GM21515 (cell line): Measurements from ENCODE around the gene PRDM11.

Experiments
- ATAC-seq: cut with Tn5 transposase; IDR thresholded peaks from one replicate; pipeline ENCODE4 v1.9.1; 2021; ENCODE audit not compliant: unreplicated experiment

The PRDM11 gene

DNA sequence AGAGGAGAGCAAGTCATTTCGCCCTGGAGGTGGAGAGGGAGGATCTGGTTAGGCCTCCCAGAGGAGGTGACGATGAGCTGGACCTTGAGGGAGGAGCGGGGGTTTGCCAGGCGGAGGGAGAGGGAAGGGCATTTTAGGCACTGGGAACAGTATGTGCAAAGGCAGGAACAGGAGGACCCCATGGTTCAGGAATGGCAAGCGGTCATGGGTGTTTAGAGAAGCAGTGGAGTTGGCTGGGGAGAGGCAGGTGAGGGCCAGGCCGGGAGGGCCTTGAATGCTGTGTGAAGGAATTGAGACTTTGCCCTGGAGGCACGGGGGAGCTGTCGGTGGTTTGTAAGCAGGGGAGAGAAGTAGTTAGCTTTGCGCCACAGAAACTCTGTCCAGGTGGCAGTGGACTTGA, 10.3 kb downstream of the PRDM11 start:
- no peak for ATAC-seq

DNA sequence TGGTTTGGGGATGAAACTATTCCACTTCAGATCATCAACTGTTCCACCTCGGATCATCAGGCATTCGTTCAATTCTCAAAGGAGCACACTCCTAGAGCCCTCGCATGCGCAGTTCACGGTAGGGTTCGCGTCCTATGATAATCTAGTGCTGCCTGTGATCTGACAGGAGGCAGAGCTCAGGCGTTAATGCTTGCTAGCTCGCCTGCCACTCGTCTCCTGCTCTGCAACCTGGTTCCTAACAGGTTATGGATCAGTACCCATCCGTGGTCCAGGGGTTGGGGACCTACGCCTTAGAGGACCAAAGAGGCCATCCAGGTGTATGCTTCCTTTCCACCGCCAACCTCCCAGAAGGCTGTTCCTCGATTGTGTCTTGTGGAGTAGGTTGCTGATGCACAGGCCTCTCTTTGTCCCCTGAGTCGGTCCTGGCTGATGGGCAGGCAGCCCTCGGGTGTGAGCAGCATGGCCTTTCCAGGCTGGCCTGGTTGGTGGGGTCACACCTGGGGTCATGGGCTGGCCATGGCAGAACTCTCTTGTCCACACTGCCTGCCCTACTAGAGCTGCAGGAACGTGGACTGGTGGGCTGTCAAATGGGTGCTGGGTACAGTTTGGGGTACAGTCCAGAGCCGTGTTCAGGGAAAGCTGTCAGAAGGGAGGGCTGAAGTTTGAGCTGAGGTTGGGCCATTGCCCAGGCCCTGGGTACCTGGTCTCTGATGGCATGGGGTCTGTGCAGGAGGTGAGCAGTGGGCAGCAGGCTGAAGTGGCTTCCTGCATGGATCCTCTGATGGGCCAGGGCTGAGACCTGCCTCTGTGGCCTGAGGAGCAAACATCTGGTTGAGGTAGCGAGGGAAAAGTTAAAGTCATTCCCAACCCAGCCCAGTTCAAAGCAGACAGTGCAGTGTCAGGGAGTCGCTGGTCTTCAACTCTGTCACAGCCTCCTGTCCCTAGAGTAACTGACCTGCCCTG, 11.1 kb downstream of the PRDM11 start:
- no peak for ATAC-seq

DNA sequence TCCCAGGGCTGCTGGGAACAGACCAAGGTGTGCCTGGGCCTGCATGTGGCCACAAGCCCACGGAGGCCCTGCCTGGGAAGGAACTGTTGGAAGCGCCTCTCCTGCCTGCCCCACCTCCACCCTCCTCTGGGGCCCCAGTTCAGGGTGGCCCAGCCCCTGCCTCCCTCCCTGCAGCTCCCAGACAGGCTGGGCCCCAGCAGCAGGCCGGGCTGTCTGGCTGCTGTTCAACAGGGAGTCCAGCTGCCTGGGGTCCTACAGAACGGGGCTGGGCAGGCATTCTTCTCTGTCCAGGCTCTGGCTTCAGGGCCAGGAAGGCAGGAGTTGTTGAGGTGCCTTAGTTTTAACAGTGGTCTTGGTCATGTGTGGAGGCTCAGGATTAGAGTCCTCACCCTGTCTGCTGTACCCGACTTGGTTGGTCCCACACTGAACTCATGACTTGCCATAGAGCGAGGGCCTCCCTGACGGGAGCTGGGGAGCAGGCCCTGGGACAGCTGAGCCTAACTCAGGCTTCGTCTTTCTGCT, 11.8 kb downstream of the PRDM11 start:
- ATAC-seq: no peak

DNA sequence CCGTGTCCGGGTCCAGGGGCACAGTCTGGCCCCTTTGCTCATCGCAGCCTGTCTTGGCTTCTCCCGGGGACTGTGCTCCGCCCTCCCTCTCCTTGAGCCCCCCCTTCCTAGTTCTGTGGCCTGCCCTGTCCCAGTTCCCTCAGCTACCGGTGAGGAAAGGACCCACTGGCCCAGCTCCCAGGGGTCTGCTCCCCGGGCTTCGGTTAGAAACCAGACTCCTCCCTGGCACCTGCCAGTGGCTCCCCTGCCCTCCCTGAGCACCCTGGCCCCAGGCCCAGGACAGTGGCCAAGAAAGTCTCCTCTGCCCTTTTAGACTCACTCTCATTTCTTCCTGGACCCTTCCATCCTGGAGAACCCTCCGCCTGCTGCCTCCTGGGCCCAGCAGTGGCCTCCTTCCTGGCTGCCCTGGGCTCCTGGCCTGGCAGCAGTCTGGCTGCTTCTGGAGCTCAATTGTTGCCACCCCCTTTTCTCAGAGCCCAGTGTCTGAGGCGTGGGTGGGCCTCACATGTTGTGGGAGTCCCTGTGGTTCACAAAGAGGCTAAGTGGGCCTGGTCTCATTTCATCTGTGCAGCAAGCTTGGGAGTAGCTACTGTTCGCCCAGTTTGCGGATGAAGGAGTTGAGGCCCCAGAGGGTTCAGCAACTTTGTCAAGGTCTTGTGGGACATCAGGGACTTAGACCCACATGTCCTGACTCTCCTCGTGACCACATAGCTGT, 12.6 kb downstream of the PRDM11 start:
- no peak for ATAC-seq

DNA sequence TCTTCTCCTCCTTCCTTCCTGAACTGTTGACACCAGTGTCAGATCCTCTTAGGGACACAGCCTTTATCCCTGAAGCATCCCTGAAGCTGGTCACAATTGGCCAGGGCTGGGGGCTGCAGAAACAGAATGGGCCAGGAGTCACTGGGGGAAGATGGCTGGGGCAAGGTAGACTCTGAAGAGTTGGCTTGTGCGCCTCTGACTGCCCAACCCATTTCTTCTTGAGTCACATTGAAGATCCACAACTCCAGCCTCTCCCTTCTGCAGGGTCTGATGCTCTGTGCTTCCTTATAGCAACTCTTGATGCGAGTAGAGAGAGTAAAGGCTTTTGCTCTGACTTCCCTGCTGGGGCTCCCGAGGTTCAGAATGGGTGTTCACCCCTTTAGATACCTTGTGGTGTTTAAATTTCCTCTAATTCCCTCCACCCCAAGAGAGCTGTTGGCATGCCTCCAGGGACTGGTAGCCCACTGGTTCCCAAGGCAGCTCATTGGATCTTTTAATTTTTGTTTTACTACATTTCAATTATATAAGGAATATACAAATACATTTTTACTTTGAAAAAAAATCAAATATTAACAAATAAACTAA, 13.4 kb downstream of the PRDM11 start:
- no peak for ATAC-seq

DNA sequence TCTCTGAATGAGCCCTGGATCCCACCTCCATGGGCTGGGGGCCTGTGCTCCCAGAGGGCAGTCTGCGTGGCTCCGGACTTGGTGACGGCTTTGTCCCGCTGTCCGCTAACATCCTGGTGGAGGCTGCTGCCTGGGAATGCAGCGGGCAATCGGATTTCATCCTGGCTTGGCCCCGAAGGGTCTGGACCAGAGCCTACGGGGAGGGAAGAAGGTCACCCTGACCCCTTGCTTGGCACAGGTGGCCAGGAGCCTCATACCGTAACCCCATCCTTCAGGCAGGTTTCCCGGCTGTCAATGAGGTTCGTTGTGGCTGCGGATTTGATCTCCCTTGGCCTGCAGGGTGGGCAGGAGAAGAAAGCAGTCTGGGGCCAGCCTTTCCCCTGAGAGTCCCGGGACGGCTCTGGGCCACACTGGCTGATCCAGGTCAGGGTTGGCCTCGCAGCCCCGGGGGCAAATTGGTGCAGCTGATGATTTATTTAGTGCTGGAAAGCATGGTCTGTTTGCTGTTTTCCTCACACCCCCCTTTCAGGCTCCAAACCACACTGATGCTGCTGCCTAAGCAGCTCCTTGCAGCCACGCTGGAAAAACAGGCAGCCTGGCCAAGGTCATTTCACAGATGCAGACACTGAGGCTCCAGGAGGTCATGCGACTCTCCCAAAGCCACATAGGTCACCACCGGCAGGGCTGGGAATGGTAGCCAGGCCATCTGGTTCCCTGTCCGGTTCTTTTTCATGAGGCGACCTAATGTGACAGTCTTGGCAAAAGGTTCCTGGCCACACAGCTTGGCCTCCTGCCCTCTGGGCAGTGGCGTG, 15.0 kb downstream of the PRDM11 start:
- ATAC-seq: no peak

DNA sequence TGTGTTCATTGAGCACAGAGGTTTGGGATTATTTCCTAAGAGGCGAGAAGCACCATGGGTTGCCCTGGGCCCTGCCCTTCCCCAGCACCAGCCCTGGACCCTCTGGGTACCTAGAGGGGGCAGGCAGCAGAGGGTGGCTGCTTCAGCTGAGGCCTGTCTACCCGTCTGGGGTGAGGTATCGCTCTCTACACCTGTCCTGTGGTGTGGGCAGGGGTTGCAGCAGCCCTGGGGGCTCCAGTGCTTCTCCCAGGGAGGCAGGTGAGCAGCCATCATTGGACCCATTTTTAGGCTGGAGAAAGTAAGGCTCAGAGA, 15.6 kb downstream of the PRDM11 start:
- no peak for ATAC-seq

DNA sequence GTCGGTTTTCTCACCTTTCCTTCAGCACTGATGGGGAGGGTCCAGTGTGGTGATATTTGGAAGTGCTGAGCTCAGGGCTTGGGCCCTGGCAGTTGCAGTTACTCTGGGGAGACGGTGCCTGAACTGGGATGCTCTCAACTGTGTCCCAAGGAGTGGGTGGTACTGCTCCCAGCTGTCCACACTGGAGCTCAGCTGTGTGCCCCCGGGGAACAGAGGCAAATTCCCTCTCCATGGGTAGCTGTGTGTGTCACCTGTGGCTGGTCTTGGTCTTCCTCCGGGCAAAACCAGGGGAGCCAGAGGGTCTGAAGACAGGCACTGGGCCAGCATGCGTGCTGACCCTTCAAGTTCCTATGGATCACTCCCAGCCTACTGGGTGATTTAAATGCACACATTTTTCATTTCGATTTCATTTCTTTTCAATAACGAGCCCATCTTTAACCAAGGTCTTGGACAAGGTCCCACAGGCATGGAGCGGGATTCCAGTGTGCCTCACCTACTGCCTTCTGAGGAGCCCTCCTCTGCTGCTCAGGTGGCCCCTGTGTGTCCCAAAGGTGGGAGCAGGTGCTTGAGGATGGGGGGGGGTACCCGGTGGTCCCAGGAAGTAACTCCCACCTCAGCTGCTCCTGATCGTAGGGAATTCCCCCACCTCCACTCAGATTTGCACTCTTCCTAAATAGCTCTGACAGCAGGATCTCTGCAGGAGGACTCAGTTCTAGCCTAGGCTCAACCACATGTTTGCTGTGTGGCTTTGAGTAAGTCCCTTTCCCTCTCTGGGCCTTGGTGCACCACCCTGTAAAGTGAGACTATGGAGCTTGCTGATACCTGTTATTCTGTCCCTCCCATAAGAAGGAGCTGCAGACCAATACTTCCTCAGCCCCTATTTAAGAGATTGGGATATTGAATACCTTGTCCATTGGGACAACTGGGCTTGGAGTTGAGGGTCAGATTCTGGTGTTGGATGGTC, 16.8 kb downstream of the PRDM11 start:
- ATAC-seq: no peak

DNA sequence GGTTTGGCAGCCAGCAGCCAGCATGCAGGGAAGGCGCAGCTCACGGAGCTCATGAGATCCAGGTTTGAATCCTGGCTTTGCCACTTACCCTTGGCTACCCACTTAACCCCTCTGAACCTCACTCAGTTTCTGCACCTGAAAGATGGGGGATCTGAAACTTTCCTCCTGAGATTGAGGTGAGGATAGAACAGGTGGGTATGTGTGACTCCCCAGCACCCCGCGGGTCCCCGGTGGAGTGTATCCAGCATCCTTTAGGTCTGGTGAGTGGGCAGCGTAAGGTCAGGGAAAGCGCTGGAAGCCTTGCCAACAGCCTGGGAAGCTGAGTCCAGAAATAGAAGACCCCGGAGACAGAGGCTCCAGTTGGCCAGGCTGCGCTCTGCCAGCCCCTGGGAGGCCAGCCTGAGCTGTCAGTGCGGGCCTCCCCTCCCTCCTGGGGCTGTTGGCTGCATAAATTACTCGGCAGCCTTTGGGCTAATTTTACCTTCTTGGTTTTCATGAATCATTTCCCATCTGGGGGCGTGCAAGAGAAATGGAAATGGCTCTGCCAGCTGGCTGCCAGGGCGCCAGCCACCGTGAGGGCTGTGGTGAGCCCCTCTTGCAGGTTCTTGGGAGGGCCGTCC, 17.6 kb downstream of the PRDM11 start:
- ATAC-seq: no peak

DNA sequence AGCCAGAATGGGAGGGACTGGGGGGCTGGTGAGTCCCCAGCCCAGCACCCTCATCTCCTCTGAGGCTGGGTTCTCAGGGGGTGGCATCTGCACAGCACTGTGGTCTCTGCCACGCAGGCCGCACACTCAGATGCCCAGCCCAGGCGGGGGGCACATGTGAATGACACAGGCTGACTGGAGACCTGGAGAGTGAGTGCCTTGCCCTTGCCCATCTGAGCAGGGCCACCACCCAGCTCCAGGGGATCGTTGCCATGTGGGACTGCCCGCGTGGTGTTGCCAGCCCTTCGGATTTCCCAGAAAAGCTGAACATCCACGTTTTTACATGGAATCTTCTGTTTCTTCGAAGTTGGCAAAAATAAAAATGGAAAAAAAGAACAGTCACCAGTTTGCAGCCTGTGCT, 18.9 kb downstream of the PRDM11 start:
- ATAC-seq: no peak

DNA sequence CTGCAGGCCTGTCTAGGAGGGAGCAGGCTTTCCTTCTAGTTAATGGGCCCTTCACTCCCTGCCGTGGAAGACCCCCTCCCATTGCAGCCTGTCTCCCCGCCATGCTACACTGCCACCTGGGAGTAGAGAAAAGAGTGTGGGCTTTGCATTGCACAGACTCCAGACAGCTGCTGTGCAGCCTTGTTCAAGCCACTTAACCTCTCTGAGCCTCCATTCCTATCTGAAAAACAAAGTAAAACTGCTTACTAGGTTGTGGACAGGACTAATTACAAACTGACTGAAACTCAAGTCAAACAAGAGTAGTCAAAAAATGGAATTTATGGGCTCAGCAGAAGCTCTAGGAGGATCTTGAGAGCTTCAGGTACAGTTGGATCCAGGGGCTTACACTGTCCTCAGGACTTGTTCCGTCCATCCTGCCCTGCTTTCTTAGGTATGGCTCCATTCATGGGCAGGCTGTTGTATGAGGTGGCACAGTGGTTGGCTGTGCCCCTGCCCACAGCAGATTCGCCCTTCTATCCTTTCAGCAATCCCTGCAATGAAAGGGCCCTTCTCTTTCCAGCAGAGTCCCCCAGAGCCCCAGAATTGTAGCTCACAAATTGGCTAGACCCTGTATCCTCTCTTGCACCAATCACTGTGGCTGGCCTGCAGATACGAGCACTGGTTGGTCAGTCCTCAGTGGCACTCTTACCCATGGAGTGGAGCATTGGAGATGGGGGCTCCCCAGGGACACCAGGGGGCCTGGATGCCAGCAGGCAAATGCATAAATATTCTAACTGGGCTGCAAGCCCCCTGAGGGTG, 19.6 kb downstream of the PRDM11 start:
- ATAC-seq: no peak

DNA sequence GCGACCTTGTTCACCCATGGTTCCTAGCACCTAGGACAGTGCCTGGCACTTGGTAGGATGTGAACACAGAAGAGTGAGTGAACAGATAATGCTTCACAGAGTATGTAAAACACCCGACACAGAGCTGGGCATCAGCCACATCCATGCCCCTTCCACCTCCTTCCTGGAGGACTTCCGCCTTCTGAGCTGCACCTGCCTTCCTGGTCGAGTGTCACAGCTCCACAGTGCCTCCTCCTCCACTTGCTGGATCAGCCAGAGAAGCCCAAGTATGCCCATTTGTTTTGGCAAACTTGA, 20.1 kb downstream of the PRDM11 start:
- ATAC-seq: no peak

DNA sequence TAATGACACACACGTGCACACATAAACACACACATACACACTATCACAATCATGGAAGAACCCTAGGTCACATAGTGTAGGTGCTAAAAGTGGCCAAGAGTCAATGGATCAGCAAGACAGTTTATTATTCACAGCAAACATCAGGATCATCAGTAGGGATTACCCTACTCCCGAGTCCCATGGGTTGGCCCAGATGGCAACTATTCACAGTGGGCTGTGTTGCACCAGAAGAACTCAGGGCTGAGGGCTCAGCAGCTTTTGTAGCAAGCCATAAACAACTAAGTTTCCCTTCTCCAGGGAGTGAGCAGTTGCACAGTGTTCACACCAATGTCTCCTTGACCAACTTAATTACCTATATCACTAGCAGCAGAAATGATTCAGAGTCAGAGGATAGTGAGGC, 20.8 kb downstream of the PRDM11 start:
- no peak for ATAC-seq

DNA sequence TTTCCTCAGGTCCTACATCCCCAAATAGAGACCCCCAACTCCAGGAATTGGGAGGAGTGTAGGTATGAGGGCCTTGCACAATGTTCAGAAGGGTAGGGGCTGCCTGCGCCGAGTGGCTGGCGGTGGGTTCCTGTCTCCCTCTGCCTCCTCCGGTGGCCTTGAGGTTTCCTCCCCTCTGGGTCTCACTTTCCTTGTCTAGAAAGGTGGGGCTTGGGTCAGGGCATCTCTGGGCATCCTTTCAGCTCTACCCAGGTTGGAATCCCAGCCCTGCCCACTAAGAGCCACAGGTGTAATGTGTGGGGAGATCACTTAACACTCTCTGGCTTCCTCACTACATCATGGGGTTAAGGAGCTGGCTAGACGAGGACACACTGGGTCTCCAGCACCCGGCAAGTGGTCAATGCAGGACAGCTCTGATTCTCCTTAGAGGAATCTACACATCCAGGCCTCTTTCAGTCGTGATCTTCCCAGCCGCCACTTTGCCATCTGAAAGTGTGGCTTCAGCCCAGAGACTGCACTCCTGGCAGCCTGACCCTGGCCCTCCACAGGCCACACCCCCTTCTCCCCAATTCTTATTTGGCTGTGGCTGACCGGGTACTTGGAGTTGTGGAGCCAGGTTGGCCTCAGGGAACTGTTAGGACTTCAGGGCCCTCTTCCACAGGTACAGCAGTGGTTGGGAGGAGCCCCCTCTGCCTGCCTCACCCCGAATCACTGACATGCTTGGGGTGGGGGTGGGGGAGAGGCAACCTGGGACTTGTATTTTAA, 22.1 kb downstream of the PRDM11 start:
- ATAC-seq: no peak

DNA sequence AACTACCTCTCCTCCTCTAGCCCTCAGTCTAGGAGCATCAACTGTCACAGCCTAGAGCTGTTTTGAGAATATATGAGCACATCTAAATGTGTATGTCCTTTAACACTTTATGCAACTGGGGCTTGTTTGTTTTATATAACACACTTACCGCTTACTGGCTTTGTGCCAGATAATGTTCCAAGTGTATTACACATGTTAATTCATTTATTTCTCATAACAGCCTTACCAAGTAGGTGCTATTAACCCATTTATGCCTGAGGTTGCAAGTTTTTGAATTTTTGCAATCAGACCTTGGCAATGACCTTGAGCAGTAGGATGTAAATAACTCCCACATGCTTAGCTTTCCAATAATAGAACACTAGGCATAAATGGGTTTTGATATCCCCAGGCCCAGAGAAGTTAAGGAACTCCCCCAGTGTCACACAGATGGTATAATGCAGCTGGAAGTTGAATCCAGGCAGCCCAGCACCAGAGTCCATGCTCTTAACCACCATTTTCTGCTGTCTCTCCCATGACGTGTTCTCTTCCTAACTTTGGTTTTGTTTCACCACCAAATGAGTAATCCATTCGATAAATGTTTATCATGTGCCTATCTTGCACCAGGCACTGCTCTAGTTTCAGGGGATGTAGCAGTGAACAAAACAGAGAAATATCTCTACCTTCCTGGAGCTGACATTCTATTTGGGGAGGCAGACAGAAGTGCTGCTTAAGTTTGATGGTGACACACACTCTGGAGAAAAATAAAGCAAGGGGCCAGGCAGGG, 23.1 kb downstream of the PRDM11 start:
- no peak for ATAC-seq

DNA sequence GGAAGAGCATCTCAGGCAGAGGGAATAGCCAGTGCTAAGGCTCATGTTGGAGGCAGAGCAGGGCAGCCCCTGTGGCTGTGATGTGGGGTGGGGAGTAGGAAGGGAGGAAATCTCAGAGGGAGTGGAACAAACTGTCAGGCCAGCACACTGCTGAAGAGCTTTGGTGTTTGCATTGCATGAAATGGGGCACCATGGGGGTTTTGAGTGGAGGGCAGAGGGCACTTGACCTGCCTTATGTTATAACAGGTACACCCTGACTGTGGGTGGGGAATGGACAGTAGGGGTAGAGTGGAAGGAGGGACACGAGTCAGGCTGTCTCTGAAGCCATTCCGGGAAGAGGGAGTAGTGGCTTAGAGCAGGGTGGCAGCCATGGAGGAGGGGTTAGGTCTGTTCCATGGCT, 24.0 kb downstream of the PRDM11 start:
- no peak for ATAC-seq

DNA sequence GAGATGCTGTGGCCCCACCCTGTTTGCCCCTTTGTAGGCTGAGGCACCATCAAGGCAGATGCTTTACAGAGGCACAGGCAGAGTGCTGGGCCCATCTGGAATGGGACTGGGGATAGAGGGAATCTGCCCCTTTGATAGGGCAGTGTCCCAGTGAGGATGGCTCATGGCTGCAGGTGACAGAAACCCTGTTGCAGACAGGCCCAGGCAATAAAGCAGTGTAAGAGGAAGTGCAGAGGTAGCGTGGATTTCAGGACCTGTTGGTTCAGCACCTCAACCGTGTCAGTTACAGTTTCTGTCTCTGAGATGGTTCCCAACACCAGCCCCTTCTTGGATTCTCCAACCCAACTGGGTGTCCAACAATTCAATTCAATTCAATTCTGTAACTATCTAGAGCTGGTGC, 25.1 kb downstream of the PRDM11 start:
- ATAC-seq: no peak
